SU-DHL-6 (cell line): ENCODE data around the gene FGF7.

Experiments
- H2AFZ ChIP-seq: fragments of 200-600 bp; sonication (generic); 2 replicates; pipeline ENCODE4 v1.6.1; 2014; ENCODE audit warnings: low read depth, mild to moderate bottlenecking, moderate library complexity, mixed read lengths, antibody characterized with exemption, low read length; ENCODE audit not compliant: severe bottlenecking
- H3F3A ChIP-seq: fragments of 200-600 bp; shearing (Covaris generic); 2 replicates; pipeline ENCODE4 v1.6.0; 2016; ENCODE audit warnings: antibody characterized with exemption, mild to moderate bottlenecking; ENCODE audit not compliant: insufficient read depth
- H3K27ac ChIP-seq: fragments of 200-600 bp; sonication (generic); 2 replicates; pipeline ENCODE4 v1.5.1; 2016; ENCODE audit warnings: low read depth, mild to moderate bottlenecking, low read length, moderate library complexity, mixed read lengths
- H3K27me3 ChIP-seq: fragments of 200-600 bp; sonication (generic), shearing (Covaris generic); 2 replicates; pipeline ENCODE4 v1.6.0; 2014; ENCODE audit warnings: mild to moderate bottlenecking, low read length
- H3K36me3 ChIP-seq: fragments of 200-600 bp; sonication (generic); 2 replicates; pipeline ENCODE4 v1.6.1; 2014; ENCODE audit warnings: mild to moderate bottlenecking, low read length, mixed read lengths
- H3K4me2 ChIP-seq: fragments of 300-600, 200-600 bp; shearing (Covaris generic), sonication (generic); 2 replicates; pipeline ENCODE4 v1.6.0; 2014; ENCODE audit warnings: low read length, low read depth, mild to moderate bottlenecking; ENCODE audit not compliant: poor library complexity, severe bottlenecking
- H3K4me3 ChIP-seq: fragments of 200-600 bp; sonication (generic); 2 replicates; pipeline ENCODE4 v1.5.1; 2014; ENCODE audit warnings: antibody characterized with exemption, low read length, mild to moderate bottlenecking, mixed read lengths; ENCODE audit not compliant: insufficient read depth, poor library complexity, severe bottlenecking
- H3K79me2 ChIP-seq: fragments of 200-600 bp; sonication (generic); 2 replicates; pipeline ENCODE4 v1.6.1; 2014; ENCODE audit warnings: mild to moderate bottlenecking, low read length, moderate library complexity; ENCODE audit not compliant: insufficient read depth
- H3K9ac ChIP-seq: fragments of 200-600 bp; sonication (generic); 2 replicates; pipeline ENCODE4 v1.7.0; 2014; ENCODE audit warnings: mild to moderate bottlenecking, low read length
- H3K9me2 ChIP-seq: fragments of 200-600 bp; sonication (generic); replicated peaks from 2 replicates; pipeline ENCODE4 v1.6.1; 2014; ENCODE audit warnings: low read length; ENCODE audit not compliant: insufficient read depth
- H3K9me3 ChIP-seq: fragments of 200-600 bp; sonication (generic); 2 replicates; pipeline ENCODE4 v1.6.1; 2014; ENCODE audit warnings: low read length, mixed read lengths; ENCODE audit not compliant: insufficient read depth
- H4K20me1 ChIP-seq: fragments of 200-600 bp; sonication (generic); 2 replicates; pipeline ENCODE4 v1.6.1; 2014; ENCODE audit warnings: low read depth, mild to moderate bottlenecking, antibody characterized with exemption, low read length, moderate library complexity, mixed read lengths
- EZH2phosphoT487 ChIP-seq: fragments of 200-600 bp; sonication (generic), shearing (Covaris generic); conservative IDR thresholded peaks from 2 replicates; pipeline ENCODE4 v1.6.1; 2018; ENCODE audit warnings: mild to moderate bottlenecking, antibody characterized with exemption, low read length, moderate library complexity, mixed read lengths
- TF ChIP-seq, protein P1 (sequence below): fragments of 200-600 bp; sonication (generic); IDR thresholded peaks from one replicate; pipeline ENCODE4 v1.5.1; 2017; ENCODE audit warnings: antibody characterized with exemption, mild to moderate bottlenecking, low read length, moderate library complexity; ENCODE audit not compliant: insufficient read depth, poor library complexity, severe bottlenecking

Gene FGF7

GRCh38 chr15:49530092-49530491, 107.0 kb downstream of the FGF7 start:
- Histone ChIP-seq H3F3A (no peaks in the 10 kb centered on the region), H3K27ac (no peak overlapping the region), H3K4me3 (no peak overlapping the region), H3K79me2 (no peaks in the 10 kb centered on the region), H3K36me3 (no peaks in the 10 kb centered on the region), H3K4me2 (no peak overlapping the region), H2AFZ (no peak overlapping the region), H3K27me3 (no peaks in the 10 kb centered on the region), H3K9me3 (no peaks in the 10 kb centered on the region), H4K20me1 (no peaks in the 10 kb centered on the region), H3K9me2 (no peaks in the 10 kb centered on the region), H3K9ac (no peak overlapping the region)
- TF ChIP-seq, protein P1, sequence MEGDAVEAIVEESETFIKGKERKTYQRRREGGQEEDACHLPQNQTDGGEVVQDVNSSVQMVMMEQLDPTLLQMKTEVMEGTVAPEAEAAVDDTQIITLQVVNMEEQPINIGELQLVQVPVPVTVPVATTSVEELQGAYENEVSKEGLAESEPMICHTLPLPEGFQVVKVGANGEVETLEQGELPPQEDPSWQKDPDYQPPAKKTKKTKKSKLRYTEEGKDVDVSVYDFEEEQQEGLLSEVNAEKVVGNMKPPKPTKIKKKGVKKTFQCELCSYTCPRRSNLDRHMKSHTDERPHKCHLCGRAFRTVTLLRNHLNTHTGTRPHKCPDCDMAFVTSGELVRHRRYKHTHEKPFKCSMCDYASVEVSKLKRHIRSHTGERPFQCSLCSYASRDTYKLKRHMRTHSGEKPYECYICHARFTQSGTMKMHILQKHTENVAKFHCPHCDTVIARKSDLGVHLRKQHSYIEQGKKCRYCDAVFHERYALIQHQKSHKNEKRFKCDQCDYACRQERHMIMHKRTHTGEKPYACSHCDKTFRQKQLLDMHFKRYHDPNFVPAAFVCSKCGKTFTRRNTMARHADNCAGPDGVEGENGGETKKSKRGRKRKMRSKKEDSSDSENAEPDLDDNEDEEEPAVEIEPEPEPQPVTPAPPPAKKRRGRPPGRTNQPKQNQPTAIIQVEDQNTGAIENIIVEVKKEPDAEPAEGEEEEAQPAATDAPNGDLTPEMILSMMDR, result no peak
- no peak for TF ChIP-seq EZH2phosphoT487
